B cell (primary cell): Measurements from ENCODE around the gene TBXT. TPM values are rescaled to one million over a fixed set of nuclear protein-coding genes. Genes with fewer than 3 reads are reported as not detected.
"Not testable (repeated sequence)": the region's sequence is repeated elsewhere in the genome, so short reads cannot be mapped to it uniquely, and the experiment has no call there.

ENCODE experiments used
- ATAC-seq: fragments of 200-7000 bp; cut with Tn5 transposase; one replicate; pipeline ENCODE4 v1.10.0; 2021; ENCODE audit warnings: low read depth, mild to moderate bottlenecking, moderate number of reproducible peaks, moderate library complexity
- CTCF ChIA-PET: fragments of 350-600 bp; sonication (Branson Sonifier 250); formaldehyde crosslinking; loops from one replicate; lab custom pipeline; 2021; ENCODE audit warnings: antibody characterized with exemption, inconsistent platforms; lab: Charles Lee
- POLR2A ChIA-PET: fragments of 350-600 bp; sonication (Branson Sonifier 250); formaldehyde crosslinking; loops from one replicate; lab custom pipeline; 2021; ENCODE audit warnings: antibody characterized with exemption; lab: Charles Lee
- DNase-seq: peaks from one replicate; pipeline ENCODE4 v3.0.0; 2013
- H2AFZ ChIP-seq: 2 replicates; pipeline ENCODE4 v1.6.1; 2012; ENCODE audit warnings: mild to moderate bottlenecking, low read depth, low read length; ENCODE audit not compliant: insufficient read depth, poor library complexity, severe bottlenecking
- H3K27ac ChIP-seq, 2 donors: 1 replicate in 1 of 2; 2 replicates in 1 of 2; pipeline ENCODE4 v1.5.1; 2012 to 2013; ENCODE audit warnings: low read length in 2 of 2, mild to moderate bottlenecking in 2 of 2, moderate library complexity in 1 of 2
- H3K27me3 ChIP-seq, 4 experiments: fragments of 200-600 bp in 1 of 4; sonication (generic) in 1 of 4; replicated peaks in 1 of 4; 1 replicate in 2 of 4; 2 replicates in 2 of 4; pipeline versions ENCODE4 v1.6.1 to v1.7.0; 2013 to 2016; ENCODE audit warnings: low read length in 3 of 4, mild to moderate bottlenecking in 2 of 4, mixed read lengths in 1 of 4, moderate library complexity in 1 of 4; ENCODE audit not compliant: insufficient read depth in 4 of 4, control insufficient read depth in 3 of 4; ENCODE audit errors: control extremely low read depth in 1 of 4
- H3K36me3 ChIP-seq, 2 experiments: replicated peaks in 1 of 2; 1 replicate in 1 of 2; 2 replicates in 1 of 2; pipeline versions ENCODE4 v1.6.1 to v1.7.1; 2013; ENCODE audit warnings: low read length in 1 of 2; ENCODE audit not compliant: insufficient read depth in 2 of 2, control insufficient read depth in 1 of 2; ENCODE audit errors: control extremely low read depth in 1 of 2, extremely low read depth in 1 of 2
- H3K4me1 ChIP-seq, 2 donors: fragments of 200-600 bp in 1 of 2; sonication (generic) in 1 of 2; 1 replicate in 1 of 2; 2 replicates in 1 of 2; pipeline versions ENCODE4 v1.5.1 to v1.6.1; 2013 to 2017; ENCODE audit warnings: low read length in 2 of 2; ENCODE audit not compliant: control insufficient read depth in 2 of 2, insufficient read depth in 2 of 2
- H3K4me2 ChIP-seq: replicated peaks from 2 replicates; pipeline ENCODE3; 2012; ENCODE audit warnings: mild to moderate bottlenecking, low read depth, low read length; ENCODE audit not compliant: poor library complexity, severe bottlenecking
- H3K4me3 ChIP-seq, 5 experiments: fragments of 200-600 bp in 1 of 5; sonication (generic) in 1 of 5; 1 replicate in 3 of 5; 2 replicates in 2 of 5; pipeline versions ENCODE4 v1.5.1 to v1.7.0; 2011 to 2016; ENCODE audit warnings: low read length in 4 of 5, mild to moderate bottlenecking in 4 of 5, low read depth in 2 of 5, control low read depth in 1 of 5, moderate library complexity in 1 of 5; ENCODE audit not compliant: insufficient read depth in 1 of 5; ENCODE audit errors: control extremely low read depth in 1 of 5, extremely low read depth in 1 of 5
- H3K79me2 ChIP-seq: fragments of 200-600 bp; sonication (generic); one replicate; pipeline ENCODE4 v1.6.0; 2016; ENCODE audit warnings: low read length; ENCODE audit not compliant: control insufficient read depth, insufficient read depth
- H3K9ac ChIP-seq: fragments of 200-600 bp; sonication (generic); 2 replicates; pipeline ENCODE4 v1.6.1; 2017; ENCODE audit warnings: mild to moderate bottlenecking, low read length, moderate library complexity
- H3K9me3 ChIP-seq, 3 donors: one replicate each; pipeline versions ENCODE4 v1.6.1 to v1.7.1; 2013; ENCODE audit warnings: low read length in 2 of 3; ENCODE audit not compliant: control insufficient read depth in 2 of 3, insufficient read depth in 1 of 3; ENCODE audit errors: control extremely low read depth in 1 of 3
- H4K20me1 ChIP-seq: 2 replicates; pipeline ENCODE4 v1.6.0; 2012; ENCODE audit warnings: mild to moderate bottlenecking, low read length; ENCODE audit not compliant: insufficient read depth, control insufficient read depth, poor library complexity, severe bottlenecking
- H3K27ac Mint-ChIP-seq: one replicate; pipeline ENCODE4 v1.8.0; 2021; ENCODE audit warnings: mixed read lengths
- H3K27me3 Mint-ChIP-seq: one replicate; pipeline ENCODE4 v1.8.0; 2021; ENCODE audit warnings: mixed read lengths
- H3K4me1 Mint-ChIP-seq: one replicate; pipeline ENCODE4 v1.8.0; 2021; ENCODE audit warnings: mixed read lengths
- H3K4me3 Mint-ChIP-seq: one replicate; pipeline ENCODE4 v1.8.0; 2021; ENCODE audit warnings: mixed read lengths
- H3K9me3 Mint-ChIP-seq: one replicate; pipeline ENCODE4 v1.8.0; 2022; ENCODE audit warnings: mixed read lengths; ENCODE audit not compliant: insufficient read depth
- EZH2 ChIP-seq: IDR thresholded peaks from 2 replicates; pipeline ENCODE4 v1.6.1; 2012; ENCODE audit warnings: borderline replicate concordance, low read depth, mild to moderate bottlenecking, moderate library complexity, low read length; ENCODE audit not compliant: insufficient read depth, poor library complexity, severe bottlenecking
- WGBS: methylation state at CpG from one replicate; pipeline ENCODE4 v1.1.5; 2013; ENCODE audit warnings: missing lambda C conversion rate; ENCODE audit not compliant: insufficient coverage; 5-methylcytosine and 5-hydroxymethylcytosine counted together
- intact Hi-C: fragments of 100-400 bp; cut with micrococcal nuclease; formaldehyde crosslinking; loops from one replicate; pipeline ENCODE4 v1.10.0; 2022
- polyA plus RNA-seq: library from polyadenylated mRNA; depleted of rRNA; stranded (reverse); fragments of >200 nt; gene quantifications from 2 replicates; pipeline ENCODE4 v1.2.3, GENCODE V29; 2012
- total RNA-seq, 2 donors: library from RNA; stranded (reverse); fragments of 120-200 nt in 1 of 2; gene quantifications; 1 replicate in 1 of 2; 2 replicates in 1 of 2; pipeline versions ENCODE4 v1.2.3 to v1.2.4, GENCODE V29; 2013 to 2022
- TF ChIP-seq, protein P1 (sequence below): fragments of 200-600 bp; IDR thresholded peaks from one replicate; pipeline ENCODE4 v1.8.0; 2022; ENCODE audit warnings: antibody characterized with exemption, mild to moderate bottlenecking

TBXT gene
- total and polyA plus RNA-seq, 2 donors (not counting 1 experiment from before 2014, with no cell fraction given): 0.63 TPM; not detected in 1

DNA sequence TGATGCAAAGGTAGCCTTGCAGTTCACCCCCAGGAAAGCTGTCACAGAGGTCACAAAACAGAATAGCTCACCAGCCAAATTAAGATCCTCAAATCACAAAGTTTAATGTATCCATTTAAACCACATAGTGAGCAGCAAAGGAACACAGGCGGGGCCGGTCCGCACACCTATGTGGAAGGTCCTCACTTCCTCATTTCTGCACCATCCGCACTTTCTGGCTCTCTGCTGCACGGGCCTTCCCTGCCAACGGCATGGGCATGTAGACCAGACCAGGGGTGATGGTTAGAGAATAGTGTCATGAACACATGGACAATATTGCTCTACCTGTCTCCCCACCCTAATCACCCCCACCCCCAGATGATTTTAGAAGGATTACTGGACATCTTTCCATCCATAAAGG is 12.1 kb upstream of the TBXT start:
- H3K27me3 ChIP-seq: peaks cover 0 to 7% (median 1%) of the 10 kb centered on the region in 4 experiments
- H3K9me3 ChIP-seq: peaks cover 0 to 2% (median 0%) of the 10 kb centered on the region in 3 donors
- intact Hi-C loops: no loop called here
- WGBS: 51% methylated on average over 4 of the region's 6 CpGs
- ATAC-seq (no peak), DNase-seq (no peak)
- H4K20me1 ChIP-seq: no peaks in the 10 kb centered on the region
- no peak overlapping the region for H3K27ac ChIP-seq
- H3K9me3 Mint-ChIP-seq: no peaks in the 10 kb centered on the region
- TF ChIP-seq, protein P1, sequence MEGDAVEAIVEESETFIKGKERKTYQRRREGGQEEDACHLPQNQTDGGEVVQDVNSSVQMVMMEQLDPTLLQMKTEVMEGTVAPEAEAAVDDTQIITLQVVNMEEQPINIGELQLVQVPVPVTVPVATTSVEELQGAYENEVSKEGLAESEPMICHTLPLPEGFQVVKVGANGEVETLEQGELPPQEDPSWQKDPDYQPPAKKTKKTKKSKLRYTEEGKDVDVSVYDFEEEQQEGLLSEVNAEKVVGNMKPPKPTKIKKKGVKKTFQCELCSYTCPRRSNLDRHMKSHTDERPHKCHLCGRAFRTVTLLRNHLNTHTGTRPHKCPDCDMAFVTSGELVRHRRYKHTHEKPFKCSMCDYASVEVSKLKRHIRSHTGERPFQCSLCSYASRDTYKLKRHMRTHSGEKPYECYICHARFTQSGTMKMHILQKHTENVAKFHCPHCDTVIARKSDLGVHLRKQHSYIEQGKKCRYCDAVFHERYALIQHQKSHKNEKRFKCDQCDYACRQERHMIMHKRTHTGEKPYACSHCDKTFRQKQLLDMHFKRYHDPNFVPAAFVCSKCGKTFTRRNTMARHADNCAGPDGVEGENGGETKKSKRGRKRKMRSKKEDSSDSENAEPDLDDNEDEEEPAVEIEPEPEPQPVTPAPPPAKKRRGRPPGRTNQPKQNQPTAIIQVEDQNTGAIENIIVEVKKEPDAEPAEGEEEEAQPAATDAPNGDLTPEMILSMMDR: no peak
- TF ChIP-seq EZH2: no peak
- ChIA-PET CTCF (no interaction called here), POLR2A (no interaction called here)
- no peak overlapping the region for H2AFZ ChIP-seq
- H3K4me3 Mint-ChIP-seq: no peak overlapping the region
- H3K4me1 ChIP-seq: no peaks in the 10 kb centered on the region
- H3K4me2 ChIP-seq: no peak overlapping the region
- no peaks in the 10 kb centered on the region for H3K79me2 ChIP-seq
- no peak overlapping the region for H3K4me3 ChIP-seq
- H3K36me3 ChIP-seq: no peaks in the 10 kb centered on the region
- H3K27me3 Mint-ChIP-seq: peaks cover 22% of the 10 kb centered on the region
- no peak overlapping the region for H3K27ac Mint-ChIP-seq
- H3K4me1 Mint-ChIP-seq: no peaks in the 10 kb centered on the region
- no peak overlapping the region for H3K9ac ChIP-seq

DNA sequence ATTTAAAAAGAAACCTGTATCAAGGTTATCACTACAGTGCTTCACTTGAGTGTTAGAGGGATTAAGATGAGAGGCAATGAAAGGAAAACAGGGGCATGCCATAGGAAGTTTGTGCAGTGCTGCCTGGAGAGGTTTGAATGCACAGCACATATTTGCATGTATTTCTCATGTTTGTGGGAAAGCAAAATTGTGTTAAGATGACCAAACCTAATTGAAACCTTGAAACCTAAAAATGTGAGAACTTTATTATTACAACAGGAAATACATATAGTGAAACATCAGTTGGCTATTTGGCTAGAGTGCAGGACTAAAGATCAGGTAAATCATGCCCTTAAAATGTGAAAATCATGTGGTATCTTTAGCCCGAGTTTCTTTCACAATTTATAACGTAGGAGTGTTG is 8.5 kb upstream of the TBXT start:
- no peaks in the 10 kb centered on the region for H3K36me3 ChIP-seq
- peaks cover 5% of the 10 kb centered on the region for H3K27me3 Mint-ChIP-seq

DNA sequence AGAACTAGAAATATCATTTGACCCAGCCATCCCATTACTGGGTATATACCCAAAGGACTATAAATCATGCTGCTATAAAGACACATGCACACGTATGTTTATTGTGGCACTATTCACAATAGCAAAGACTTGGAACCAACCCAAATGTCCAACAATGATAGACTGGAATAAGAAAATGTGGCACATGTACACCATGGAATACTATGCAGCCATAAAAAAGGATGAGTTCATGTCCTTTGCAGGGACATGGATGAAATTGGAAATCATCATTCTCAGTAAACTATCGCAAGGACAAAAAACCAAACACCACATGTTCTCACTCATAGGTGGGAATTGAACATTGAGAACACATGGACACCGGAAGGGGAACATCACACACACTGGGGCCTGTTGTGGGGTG is 7.4 kb upstream of the TBXT start:
- no CpG with 5 or more reads among the region's 3 CpGs for WGBS
- H3K4me2 ChIP-seq, POLR2A ChIA-PET, CTCF ChIA-PET, H3K4me1 Mint-ChIP-seq, H3K4me3 ChIP-seq, H3K79me2 ChIP-seq, H4K20me1 ChIP-seq, H3K4me1 ChIP-seq, H3K9ac ChIP-seq, intact Hi-C loops, H3K9me3 ChIP-seq, H2AFZ ChIP-seq, H3K27me3 Mint-ChIP-seq, H3K27ac ChIP-seq, ATAC-seq, H3K9me3 Mint-ChIP-seq, H3K36me3 ChIP-seq, H3K4me3 Mint-ChIP-seq, H3K27ac Mint-ChIP-seq, DNase-seq: not testable (repeated sequence)
- H3K27me3 ChIP-seq: peaks cover 0 to 32% (median 8%) of the 10 kb centered on the region in 4 experiments

More for the DNA sequence above, 8.5 kb upstream of the TBXT start:
- ChIA-PET CTCF (no interaction called here), POLR2A (no interaction called here)
- H2AFZ ChIP-seq: no peak overlapping the region
- Mint-ChIP-seq H3K4me3 (no peak overlapping the region), H3K27ac (no peak overlapping the region), H3K9me3 (no peaks in the 10 kb centered on the region), H3K4me1 (no peaks in the 10 kb centered on the region)
- H3K9ac ChIP-seq: no peak overlapping the region
- peaks cover 0 to 28% (median 4%) of the 10 kb centered on the region in 4 experiments for H3K27me3 ChIP-seq
- no peaks in the 10 kb centered on the region for H4K20me1 ChIP-seq
- peaks cover 7 to 8% of the 10 kb centered on the region in 2 donors for H3K4me1 ChIP-seq
- no peak overlapping the region for H3K4me2 ChIP-seq
- H3K4me3 ChIP-seq: no peak overlapping the region
- intact Hi-C loops: no loop called here
- H3K27ac ChIP-seq: no peak overlapping the region
- peaks cover 0 to 3% (median 0%) of the 10 kb centered on the region in 3 donors for H3K9me3 ChIP-seq
- H3K79me2 ChIP-seq: no peaks in the 10 kb centered on the region
- TF ChIP-seq, protein P1: no peak
- no peak for TF ChIP-seq EZH2
- no peak for ATAC-seq
- no peak for DNase-seq
- WGBS: no CpG with 5 or more reads among the region's 2 CpGs
